H1 (cell line): ENCODE measurements around the gene MSI2. TPM values are rescaled to one million over a fixed set of nuclear protein-coding genes. Genes with fewer than 3 reads are reported as not detected.

Experiments
- NRF1 ChIP-seq: IDR thresholded peaks from 2 replicates; pipeline ENCODE4 v1.6.1; 2011; ENCODE audit warnings: mild to moderate bottlenecking, low read depth, low read length, improper control_type of control experiment
- POLR2A ChIP-seq, 2 experiments: IDR thresholded peaks; 1 replicate in 1 of 2; 2 replicates in 1 of 2; pipeline ENCODE4 v1.6.1; 2011; ENCODE audit warnings: low read depth in 2 of 2, low read length in 2 of 2, mild to moderate bottlenecking in 2 of 2; ENCODE audit errors: control extremely low read depth in 1 of 2
- TEAD4 ChIP-seq: IDR thresholded peaks from 2 replicates; pipeline ENCODE4 v1.6.1; 2012; ENCODE audit warnings: low read depth, low read length, inconsistent platforms, mixed read lengths
- polyA plus RNA-seq, 7 experiments: library from polyadenylated mRNA; depleted of rRNA in 3 of 7; stranded (reverse) in 5 of 7; unstranded in 2 of 7; fragments of >200 nt in 5 of 7; fragments of 200-250 nt in 2 of 7; gene quantifications; 1 replicate in 5 of 7; 2 replicates in 1 of 7; 4 replicates in 1 of 7; pipeline versions ENCODE4 v1.2.1 to v1.2.3, GENCODE V29; 2011 to 2013; ENCODE audit warnings: missing spikeins in 2 of 7, mixed read lengths in 2 of 7
- total RNA-seq: library from RNA; stranded (reverse); fragmentation: NEBNext Ultra II Directional; extraction: Animal tissue kit (Norgen Biotek cat#: 25700); gene quantifications from 2 replicates; pipeline ENCODE4 v1.2.1, GENCODE V29; 2021
- TF ChIP-seq, protein P1 (sequence below): IDR thresholded peaks from 2 replicates; pipeline ENCODE4 v1.6.1; 2012; ENCODE audit warnings: inconsistent platforms

MSI2 gene
- total and polyA plus RNA-seq, 2 of the 8 experiments (the other 6 are each of a cell fraction or from before 2014, with no cell fraction given): 36.7 to 80.6 TPM

DNA sequence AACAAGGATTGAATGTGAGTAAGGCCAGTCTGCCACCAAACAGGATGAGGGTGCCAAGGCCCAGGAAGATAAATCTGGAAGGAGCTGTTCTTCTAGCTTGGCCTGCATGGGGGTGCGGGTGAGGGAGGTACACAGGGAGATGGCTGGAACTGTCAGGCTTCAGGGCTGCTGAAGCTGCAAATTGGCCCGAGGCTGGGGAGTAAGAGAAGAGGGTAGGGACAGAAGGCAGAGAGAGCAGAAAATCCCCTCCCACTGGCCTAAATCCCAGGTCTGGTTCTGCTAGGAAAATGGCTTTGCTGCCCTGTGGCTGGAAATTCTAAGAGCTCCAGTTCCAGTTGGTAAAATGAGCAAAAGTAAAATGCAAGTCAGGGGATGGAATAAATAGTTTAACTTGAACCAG lies 400.9 kb downstream of the MSI2 start (continued):
- TF ChIP-seq, protein P1, sequence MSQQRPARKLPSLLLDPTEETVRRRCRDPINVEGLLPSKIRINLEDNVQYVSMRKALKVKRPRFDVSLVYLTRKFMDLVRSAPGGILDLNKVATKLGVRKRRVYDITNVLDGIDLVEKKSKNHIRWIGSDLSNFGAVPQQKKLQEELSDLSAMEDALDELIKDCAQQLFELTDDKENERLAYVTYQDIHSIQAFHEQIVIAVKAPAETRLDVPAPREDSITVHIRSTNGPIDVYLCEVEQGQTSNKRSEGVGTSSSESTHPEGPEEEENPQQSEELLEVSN: no peak
- no peak for TF ChIP-seq TEAD4
- TF ChIP-seq POLR2A (IDR thresholded peaks at IDR 0.05; ENCODE audit: control extremely low read depth in 1 of 2, low read depth in 2 of 2, low read length in 2 of 2): no peak
- TF ChIP-seq NRF1: no peak
